Measurements from ENCODE around the gene HSD17B1.
"Not testable (repeated sequence)": the region's sequence is repeated elsewhere in the genome, so short reads cannot be mapped to it uniquely, and the experiment has no call there.

Gene HSD17B1

DNA sequence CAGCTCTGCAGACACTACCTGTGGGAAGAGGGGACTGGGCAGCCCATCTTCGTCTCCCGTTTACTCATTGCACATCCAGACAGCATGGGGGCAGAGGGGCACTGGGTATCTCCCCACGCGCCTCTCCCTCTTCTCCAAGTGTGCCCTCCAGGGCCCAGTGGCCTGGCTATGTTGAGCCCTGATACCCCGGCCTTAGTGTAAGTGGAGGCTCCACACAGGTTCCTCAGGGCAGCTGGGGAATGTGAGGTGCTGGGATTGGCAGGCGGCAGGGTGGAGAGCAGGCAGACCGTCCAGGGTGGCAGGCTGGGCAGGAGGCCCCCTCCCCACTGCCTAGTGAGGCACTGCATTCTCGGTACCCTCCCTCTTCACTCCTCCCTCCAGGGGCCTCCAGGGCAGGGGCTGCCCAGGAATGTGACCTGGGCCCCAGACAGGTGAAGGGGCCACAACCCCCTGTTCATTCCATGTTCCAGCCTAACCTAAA lies 29.9 kb upstream of the HSD17B1 start:
- no peak for DNase-seq (ENCODE audit: low read depth, low spot score)

GRCh38 chr17:42525221-42525620 lies 27.5 kb upstream of the HSD17B1 start:
- no peak for DNase-seq (ENCODE audit: low read depth, low spot score)

DNA sequence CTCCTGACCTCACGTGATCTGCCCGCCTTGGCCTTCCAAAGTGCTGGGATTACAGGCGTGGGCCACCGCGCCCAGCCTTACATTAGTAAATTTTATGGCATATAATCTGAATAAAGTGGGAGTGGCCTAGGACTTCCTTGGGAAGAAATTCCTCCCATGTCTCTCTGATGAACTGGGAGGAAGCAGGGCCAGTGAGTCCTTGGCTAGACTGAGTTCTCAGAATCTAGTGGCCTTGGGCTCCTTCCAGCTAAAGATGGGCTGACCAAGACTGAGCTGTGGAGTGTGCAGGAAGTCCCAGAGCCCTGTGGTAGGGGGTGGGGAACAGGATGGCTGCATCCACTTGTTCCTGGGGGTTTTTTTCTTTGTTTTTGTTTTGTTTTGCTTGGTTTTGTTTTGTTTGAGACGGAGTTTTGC lies 26.7 kb upstream of the HSD17B1 start:
- no peak for DNase-seq (ENCODE audit: low read depth, low spot score)

DNA sequence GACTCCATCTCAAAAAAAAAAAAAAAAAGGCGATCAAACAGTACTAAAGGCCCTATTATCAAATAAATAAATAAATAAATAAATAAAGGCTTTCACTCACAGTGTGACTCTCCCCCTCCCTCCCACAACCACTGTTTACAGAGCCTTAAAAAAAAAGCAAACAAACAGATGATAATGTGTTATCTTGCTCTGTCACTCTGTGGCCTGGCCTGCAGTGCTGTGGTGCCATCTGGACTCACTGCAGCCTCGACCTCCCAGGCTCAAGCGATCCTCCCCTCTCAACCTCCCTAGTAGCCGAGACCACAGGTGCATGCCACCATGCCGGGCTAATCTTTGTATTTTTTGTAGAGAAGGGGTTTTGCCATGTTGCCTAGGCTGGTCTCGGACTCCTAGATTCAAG lies 24.8 kb upstream of the HSD17B1 start:
- no peak for DNase-seq (ENCODE audit: low read depth, low spot score)

DNA sequence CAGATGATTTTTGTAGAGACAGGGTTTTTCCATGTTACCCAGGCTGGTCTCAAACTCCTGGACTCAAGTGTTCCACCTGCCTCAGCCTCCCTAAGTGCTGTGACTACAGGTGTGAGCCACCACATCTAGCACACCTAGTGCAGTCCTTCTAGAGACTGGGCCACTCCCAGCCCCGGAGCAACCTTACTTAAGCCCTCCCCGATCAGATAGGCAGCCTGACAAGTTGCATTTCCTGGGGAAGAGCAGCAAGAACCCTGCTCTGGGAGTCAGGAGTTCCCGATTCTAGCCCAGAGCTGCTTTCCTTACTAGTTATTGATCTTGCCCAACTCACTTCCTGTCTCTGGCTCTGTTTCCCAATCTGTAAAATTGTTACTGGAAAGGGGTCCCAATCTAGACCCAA lies 23.7 kb upstream of the HSD17B1 start:
- DNase-seq (ENCODE audit: low read depth, low spot score) = no peak

DNA sequence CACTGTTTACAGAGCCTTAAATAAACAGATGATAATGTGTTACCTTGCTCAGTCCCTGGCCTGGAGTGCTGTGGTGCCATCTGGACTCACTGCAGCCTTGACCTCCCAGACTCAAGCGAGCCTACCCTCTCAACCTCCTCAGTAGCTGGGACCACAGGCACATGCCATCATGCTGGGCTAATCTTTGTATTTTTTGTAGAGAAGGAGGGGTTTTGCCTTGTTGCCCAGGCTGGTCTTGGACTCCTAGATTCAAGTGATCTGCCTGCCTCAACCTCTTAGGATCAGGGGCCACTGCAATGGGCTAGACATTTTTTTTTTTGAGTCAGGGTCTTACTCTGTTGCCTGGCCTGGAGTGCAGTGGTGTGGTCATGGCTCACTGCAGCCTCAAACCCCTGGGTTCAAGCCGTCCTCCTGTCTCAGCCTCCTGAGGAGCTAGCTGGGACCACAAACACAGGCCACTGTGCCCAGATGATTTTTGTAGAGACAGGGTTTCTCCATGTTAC lies 21.7 kb upstream of the HSD17B1 start:
- DNase-seq (ENCODE audit: low read depth, low spot score) = no peak

- no peak for DNase-seq (ENCODE audit: low read depth, low spot score)
Observed at GRCh38 chr17:42531455-42532354, 21.0 kb upstream of the HSD17B1 start.

- no peak for DNase-seq (ENCODE audit: low read depth, low spot score)
Observed at GRCh38 chr17:42535155-42536047, 17.3 kb upstream of the HSD17B1 start.

GRCh38 chr17:42536048-42536371 lies 16.7 kb upstream of the HSD17B1 start, which contains the start of gene NAGLU:
TSS of gene NAGLU (plus strand) at chr17:42536241. CDS start at chr17:42536273, 32 bp downstream.
- peak; percentile 57 for DNase-seq (ENCODE audit: low read depth, low spot score)

- DNase-seq (ENCODE audit: low read depth, low spot score) = no peak
Observed at GRCh38 chr17:42536372-42537155, 16.2 kb upstream of the HSD17B1 start.

- no peak for DNase-seq (ENCODE audit: low read depth, low spot score)
Observed at GRCh38 chr17:42537156-42537805, 15.4 kb upstream of the HSD17B1 start.

DNA sequence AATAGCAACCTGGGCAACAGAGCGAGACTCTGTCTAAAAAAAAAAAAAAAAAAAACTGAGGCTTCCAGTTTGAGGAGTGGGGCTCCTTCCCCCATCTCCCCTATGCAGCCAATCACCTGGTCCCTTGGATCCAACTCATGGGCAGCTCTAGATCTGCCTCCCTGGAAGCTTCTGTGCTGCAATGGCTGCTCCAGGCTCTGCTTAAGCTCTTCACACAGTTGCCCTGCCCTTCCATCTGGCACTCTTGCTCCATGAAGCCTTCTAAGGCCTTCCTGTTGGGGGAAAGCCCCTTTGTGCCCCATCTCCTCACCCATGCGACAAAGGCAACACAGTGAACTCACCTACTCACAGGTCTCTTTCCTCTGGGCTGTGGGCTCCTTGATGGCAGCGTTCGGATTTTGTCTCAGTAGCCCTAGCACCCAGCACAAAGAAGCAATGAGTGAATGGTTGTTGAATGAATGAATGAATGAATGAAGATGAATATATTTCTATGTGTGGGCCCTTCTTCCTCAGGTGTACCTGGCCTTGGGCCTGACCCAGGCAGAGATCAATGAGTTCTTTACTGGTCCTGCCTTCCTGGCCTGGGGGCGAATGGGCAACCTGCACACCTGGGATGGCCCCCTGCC lies 14.8 kb upstream of the HSD17B1 start:
- no peak for DNase-seq (ENCODE audit: low read depth, low spot score)

DNA sequence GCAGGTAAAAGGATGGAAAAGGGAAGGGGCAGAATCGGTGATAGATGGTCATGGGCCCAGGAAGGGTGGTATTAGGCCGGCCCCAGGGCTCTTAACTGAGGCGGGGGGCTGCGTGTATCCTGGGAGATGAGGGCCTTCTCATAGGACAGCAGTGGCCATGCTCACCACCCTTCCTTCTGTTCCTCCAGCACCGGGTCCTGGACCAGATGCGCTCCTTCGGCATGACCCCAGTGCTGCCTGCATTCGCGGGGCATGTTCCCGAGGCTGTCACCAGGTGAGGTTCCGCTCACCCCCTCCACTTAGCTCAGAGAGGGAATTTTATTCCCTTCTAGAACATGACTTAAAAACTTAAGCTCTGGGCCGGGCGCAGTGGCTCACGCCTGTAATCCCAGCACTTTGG lies 14.2 kb upstream of the HSD17B1 start:
- DNase-seq (ENCODE audit: low read depth, low spot score) = no peak

GRCh38 chr17:42540558-42540957 lies 12.2 kb upstream of the HSD17B1 start:
- DNase-seq (ENCODE audit: low read depth, low spot score) = not testable (repeated sequence)

- DNase-seq (ENCODE audit: low read depth, low spot score) = no peak
Observed at GRCh38 chr17:42541041-42541833, 11.5 kb upstream of the HSD17B1 start.

DNA sequence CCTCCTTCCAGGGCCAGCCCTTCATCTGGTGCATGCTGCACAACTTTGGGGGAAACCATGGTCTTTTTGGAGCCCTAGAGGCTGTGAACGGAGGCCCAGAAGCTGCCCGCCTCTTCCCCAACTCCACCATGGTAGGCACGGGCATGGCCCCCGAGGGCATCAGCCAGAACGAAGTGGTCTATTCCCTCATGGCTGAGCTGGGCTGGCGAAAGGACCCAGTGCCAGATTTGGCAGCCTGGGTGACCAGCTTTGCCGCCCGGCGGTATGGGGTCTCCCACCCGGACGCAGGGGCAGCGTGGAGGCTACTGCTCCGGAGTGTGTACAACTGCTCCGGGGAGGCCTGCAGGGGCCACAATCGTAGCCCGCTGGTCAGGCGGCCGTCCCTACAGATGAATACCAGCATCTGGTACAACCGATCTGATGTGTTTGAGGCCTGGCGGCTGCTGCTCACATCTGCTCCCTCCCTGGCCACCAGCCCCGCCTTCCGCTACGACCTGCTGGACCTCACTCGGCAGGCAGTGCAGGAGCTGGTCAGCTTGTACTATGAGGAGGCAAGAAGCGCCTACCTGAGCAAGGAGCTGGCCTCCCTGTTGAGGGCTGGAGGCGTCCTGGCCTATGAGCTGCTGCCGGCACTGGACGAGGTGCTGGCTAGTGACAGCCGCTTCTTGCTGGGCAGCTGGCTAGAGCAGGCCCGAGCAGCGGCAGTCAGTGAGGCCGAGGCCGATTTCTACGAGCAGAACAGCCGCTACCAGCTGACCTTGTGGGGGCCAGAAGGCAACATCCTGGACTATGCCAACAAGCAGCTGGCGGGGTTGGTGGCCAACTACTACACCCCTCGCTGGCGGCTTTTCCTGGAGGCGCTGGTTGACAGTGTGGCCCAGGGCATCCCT lies 9.3 kb upstream of the HSD17B1 start:
- no peak for DNase-seq (ENCODE audit: low read depth, low spot score)

- DNase-seq (ENCODE audit: low read depth, low spot score) = no peak
Observed at GRCh38 chr17:42544874-42545283, 7.8 kb upstream of the HSD17B1 start.

GRCh38 chr17:42545755-42546505 lies 6.8 kb upstream of the HSD17B1 start:
- not testable (repeated sequence) for DNase-seq (ENCODE audit: low read depth, low spot score)

Measured in brain pericyte (primary cell).